PC-9 (cell line): ENCODE results near the gene STAP2. TPM values are rescaled to one million over a fixed set of nuclear protein-coding genes. Genes with fewer than 3 reads are reported as not detected.

Experiments used
- total RNA-seq: library from RNA; stranded (reverse); gene quantifications from 2 replicates; pipeline ENCODE4 v1.2.3, GENCODE V29; 2021

The STAP2 gene
- total RNA-seq, 1 experiment from 2014 or later: 29.8 TPM

Other genes starting within 250 kb of the STAP2 start
- gene MAP2K2, start 214.7 kb downstream of the STAP2 start, total RNA-seq: 160 and 211 TPM in 2 replicates
- not detected in 2 replicates for gene CREB3L3, start 185.2 kb downstream of the STAP2 start, total RNA-seq
- gene SIRT6, start 156.3 kb downstream of the STAP2 start, total RNA-seq: 22.2 and 23.2 TPM in 2 replicates
- gene ANKRD24, start 156.1 kb downstream of the STAP2 start, total RNA-seq: 0.79 and 1.0 TPM in 2 replicates
- gene EBI3, start 109.3 kb downstream of the STAP2 start, total RNA-seq: not detected in 2 replicates
- gene YJU2, start 91.7 kb downstream of the STAP2 start, total RNA-seq: 8.7 and 11.0 TPM in 2 replicates
- not detected in 2 replicates for gene SHD, start 59.6 kb downstream of the STAP2 start, total RNA-seq
- gene TMIGD2, start 36.4 kb downstream of the STAP2 start, total RNA-seq: not detected in 2 replicates
- gene FSD1, start 34.2 kb downstream of the STAP2 start, total RNA-seq: not detected in 2 replicates
- gene MPND, start 4.7 kb upstream of the STAP2 start, total RNA-seq: 12.6 and 19.1 TPM in 2 replicates
- gene SH3GL1, start 61.7 kb upstream of the STAP2 start, total RNA-seq: 45.8 and 49.2 TPM in 2 replicates
- gene CHAF1A, start 63.8 kb upstream of the STAP2 start, total RNA-seq: 24.3 and 30.0 TPM in 2 replicates
- 79.4 and 94.7 TPM in 2 replicates for gene UBXN6, start 119.0 kb upstream of the STAP2 start, total RNA-seq
- 50.8 and 60.2 TPM in 2 replicates for gene HDGFL2, start 133.5 kb upstream of the STAP2 start, total RNA-seq
- 1.6 and 1.8 TPM in 2 replicates for gene PLIN4, start 179.7 kb upstream of the STAP2 start, total RNA-seq
- gene PLIN5, start 196.4 kb upstream of the STAP2 start, total RNA-seq: 4.3 and 4.4 TPM in 2 replicates
- 22.0 and 25.6 TPM in 2 replicates for gene LRG1, start 201.2 kb upstream of the STAP2 start, total RNA-seq
- 3.3 and 5.0 TPM in 2 replicates for gene SEMA6B, start 220.9 kb upstream of the STAP2 start, total RNA-seq